Adrenal gland (tissue), 12 donors: ENCODE results near the gene MUTYH. TPM values are rescaled to one million over a fixed set of nuclear protein-coding genes. Genes with fewer than 3 reads are reported as not detected.

Experiments
- DNase-seq, 7 donors: peaks; one replicate each; pipeline ENCODE4 v3.0.0-alpha.2; 2019 to 2020
- H3K27ac ChIP-seq, 5 donors: fragments of 200-600 bp; sonication (generic) in 4 of 5; 1 replicate in 3 of 5; 2 replicates in 2 of 5; pipeline versions ENCODE4 v1.5.1 to v1.8.0; 2016 to 2020; ENCODE audit warnings: mild to moderate bottlenecking in 1 of 5
- H3K27me3 ChIP-seq: fragments of 200-600 bp; 2 replicates; pipeline ENCODE4 v1.8.0; 2021
- H3K36me3 ChIP-seq, 2 donors: fragments of 200-600 bp; replicated peaks in 1 of 2; 1 replicate in 1 of 2; 2 replicates in 1 of 2; pipeline versions ENCODE4 v1.5.1 to v1.8.0; 2018 to 2022
- H3K4me1 ChIP-seq, 2 donors: fragments of 200-600 bp; replicated peaks in 1 of 2; 1 replicate in 1 of 2; 2 replicates in 1 of 2; pipeline versions ENCODE4 v1.5.1 to v1.8.0; 2018 to 2021
- H3K4me3 ChIP-seq, 4 donors: fragments of 200-600 bp; sonication (generic) in 3 of 4; one replicate each; pipeline ENCODE4 v1.5.1; 2016 to 2018
- H3K9me3 ChIP-seq, 3 donors: fragments of 200-600 bp; sonication (generic) in 1 of 3; replicated peaks in 1 of 3; 1 replicate in 2 of 3; 2 replicates in 1 of 3; pipeline versions ENCODE4 v1.5.1 to v1.8.0; 2016 to 2021
- CTCF ChIP-seq, 6 experiments: fragments of 450-650 bp in 4 of 6; fragments of 200-600 bp in 2 of 6; sonication (generic) in 1 of 6; IDR thresholded peaks; 1 replicate in 5 of 6; 2 replicates in 1 of 6; pipeline versions ENCODE4 v1.5.1 to v1.8.0; 2016 to 2021; ENCODE audit warnings: antibody characterized with exemption in 6 of 6, mild to moderate bottlenecking in 2 of 6, moderate library complexity in 1 of 6
- POLR2A ChIP-seq, 2 donors: fragments of 450-650 bp; IDR thresholded peaks; one replicate each; pipeline ENCODE4 v1.6.1; 2017; ENCODE audit warnings: antibody characterized with exemption in 2 of 2, mild to moderate bottlenecking in 2 of 2, moderate library complexity in 1 of 2
- WGBS, 4 donors: extraction: QIAGEN DNeasy Blood & Tissue Kit in 2 of 4; methylation state at CpG; one replicate each; pipeline versions ENCODE4 v1.1.5 to v1.1.7; 2013 to 2017; 5-methylcytosine and 5-hydroxymethylcytosine counted together
- intact Hi-C, 2 donors: fragments of 100-400 bp; cut with DNase I; formaldehyde crosslinking; loops; one replicate each; pipeline versions ENCODE4 v1.14.1 to v1.15.0; 2022 to 2023
- polyA plus RNA-seq, 3 donors: library from polyadenylated mRNA; stranded (reverse); fragments of 200-250 nt in 2 of 3; fragments of 350-450 nt in 1 of 3; fragmentation: Illumina TruSeq in 1 of 3; extraction: RNeasy Lipid Tissue Mini Kit (QIAGEN cat#74804) in 1 of 3; gene quantifications; one replicate each; pipeline ENCODE4 v1.2.3, GENCODE V29; 2013 to 2014
- total RNA-seq, 9 donors: library from RNA; depleted of rRNA in 4 of 9; stranded (reverse); fragments of >200 nt in 4 of 9; fragments of 120-200 nt in 1 of 9; fragmentation: NEBNext Ultra II Directional in 1 of 9; extraction: Animal tissue kit (Norgen Biotek cat#: 25700) in 1 of 9; gene quantifications; one replicate each; pipeline versions ENCODE4 v1.1.0 to v1.2.4, GENCODE V29; 2013 to 2023
- donor health status: healthy with polysubstance abuse.
- donor health status: Bipolar disorder and iron deficiency.
- donor health status: DM: yes; HTN: yes; CAD: no.
- donor health status: DM: no; HTN: no; CAD: no.
- donor health status: DM: no; HTN: no; CAD: no.
- donor health status: DM: yes; HTN: yes; CAD: no.

The MUTYH gene
- total and polyA plus RNA-seq, 12 donors: 9.8 to 60.7 (median 22.2) TPM

DNA sequence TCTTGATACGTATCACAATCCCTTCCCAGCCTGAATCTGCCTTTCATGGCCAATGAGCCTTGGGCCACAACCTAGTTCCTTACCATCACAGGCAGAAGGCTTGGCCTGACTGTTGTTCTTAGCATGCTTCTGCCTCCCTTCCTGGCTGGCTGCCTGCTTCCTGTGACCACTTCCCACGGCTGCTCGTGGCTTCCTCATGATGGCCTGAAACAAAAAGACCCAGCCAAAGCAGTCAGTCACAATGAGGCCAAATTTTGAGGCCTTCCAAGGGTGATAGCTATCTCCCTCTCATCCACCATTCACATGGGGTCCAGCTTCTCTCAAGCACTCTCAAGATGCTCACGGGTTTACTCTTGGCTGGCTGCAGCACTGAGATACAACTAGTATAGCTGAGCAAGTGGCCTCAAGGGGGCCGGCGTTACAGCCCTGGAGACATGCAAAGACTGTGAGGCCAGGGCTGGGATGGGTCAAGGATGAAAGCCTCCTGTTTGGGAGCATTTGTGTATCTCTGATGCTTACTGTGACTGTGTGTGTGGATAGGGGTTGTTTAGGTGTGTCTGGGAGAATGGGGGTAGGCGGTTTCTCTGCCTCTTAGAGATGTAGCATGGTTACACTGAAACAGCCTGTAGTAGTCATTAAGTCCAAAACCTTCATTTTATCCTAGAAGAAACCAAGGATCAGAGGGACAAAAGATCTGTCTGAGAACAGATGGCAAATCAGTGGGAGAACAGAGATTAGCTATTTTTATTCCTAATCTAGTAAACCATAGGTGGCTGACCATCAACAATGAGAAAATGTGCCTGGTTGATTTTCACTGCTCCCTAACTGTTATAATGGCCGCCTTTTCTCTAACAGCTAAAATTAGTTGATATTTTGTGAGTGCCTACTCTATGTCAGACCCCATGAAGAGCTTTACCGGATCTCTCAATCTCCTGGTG is 5.7 kb downstream of the MUTYH start:
- H3K27me3 ChIP-seq: no peaks in the 10 kb centered on the region
- H3K36me3 ChIP-seq: peaks cover 0 to 33% of the 10 kb centered on the region in 2 donors
- peaks cover 5 to 8% of the 10 kb centered on the region in 2 donors for H3K4me1 ChIP-seq
- H3K27ac ChIP-seq: peak overlapping the region in 1 of 5 donors; percentile 23
- TF ChIP-seq CTCF (IDR thresholded peaks at IDR 0.05): no peak
- TF ChIP-seq POLR2A (IDR thresholded peaks at IDR 0.05): no peak
- WGBS, 4 donors: 72 to 79% (median 74%) methylated on average over 9 of the region's 9 CpGs
- DNase-seq: peak in 6 of 7 donors; percentile 31 to 69 (median 56)
- H3K9me3 ChIP-seq: no peaks in the 10 kb centered on the region
- no peak overlapping the region for H3K4me3 ChIP-seq
- intact Hi-C loops: no loop called here

DNA sequence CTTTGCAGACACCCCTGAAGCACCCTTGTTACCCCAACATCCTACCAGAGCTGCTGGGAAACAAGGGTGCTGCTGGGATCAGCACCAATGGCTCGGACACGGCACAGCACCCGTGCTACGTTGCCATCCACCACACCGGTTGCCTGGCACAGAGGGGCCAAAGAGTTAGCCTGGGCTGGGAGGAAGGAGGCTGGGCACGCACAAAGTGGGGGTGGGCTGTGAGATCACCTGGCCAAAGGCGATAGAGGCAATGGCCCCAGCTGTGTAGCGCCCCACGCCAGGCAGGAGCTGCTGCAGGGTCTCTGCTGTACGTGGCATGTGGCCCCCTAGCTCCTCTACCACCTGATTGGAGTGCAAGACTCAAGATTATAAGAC is 7.9 kb downstream of the MUTYH start:
- DNase-seq: no peak
- H3K9me3 ChIP-seq: no peaks in the 10 kb centered on the region
- no peaks in the 10 kb centered on the region for H3K27me3 ChIP-seq
- intact Hi-C loops: no loop called here
- H3K4me1 ChIP-seq: peaks cover 1 to 3% of the 10 kb centered on the region in 2 donors
- 92 to 98% (median 97%) methylated on average over 9 to 10 of the region's 10 CpGs for WGBS, 4 donors
- TF ChIP-seq CTCF (IDR thresholded peaks at IDR 0.05): no peak
- no peak for TF ChIP-seq POLR2A (IDR thresholded peaks at IDR 0.05)
- no peak overlapping the region for H3K4me3 ChIP-seq
- H3K27ac ChIP-seq: no peak overlapping the region
- peaks cover 0 to 33% of the 10 kb centered on the region in 2 donors for H3K36me3 ChIP-seq

- DNase-seq: peak in 1 of 7 donors; percentile 31
Observed at GRCh38 chr1:45331436-45332345, 8.5 kb downstream of the MUTYH start.

More at GRCh38 chr1:45331436-45332345, 8.5 kb downstream of the MUTYH start:
- H3K4me1 ChIP-seq: peaks cover 8 to 9% of the 10 kb centered on the region in 2 donors
- 92 to 97% (median 95%) methylated on average over 4 to 18 of the region's 18 CpGs for WGBS, 4 donors
- no peaks in the 10 kb centered on the region for H3K9me3 ChIP-seq
- TF ChIP-seq POLR2A (IDR thresholded peaks at IDR 0.05) (no peak), CTCF (IDR thresholded peaks at IDR 0.05) (no peak)
- no peak overlapping the region for H3K27ac ChIP-seq
- H3K27me3 ChIP-seq: no peaks in the 10 kb centered on the region
- H3K36me3 ChIP-seq: peaks cover 0 to 33% of the 10 kb centered on the region in 2 donors
- intact Hi-C loops: no loop called here
- no peak overlapping the region for H3K4me3 ChIP-seq
